HG03520 (cell line): Measurements from ENCODE around the gene ITPKA.

Experiments used
- ATAC-seq: cut with Tn5 transposase; IDR thresholded peaks from one replicate; pipeline ENCODE4 v1.9.1; 2021; ENCODE audit warnings: mild to moderate bottlenecking, moderate library complexity; ENCODE audit not compliant: unreplicated experiment

Gene ITPKA

DNA sequence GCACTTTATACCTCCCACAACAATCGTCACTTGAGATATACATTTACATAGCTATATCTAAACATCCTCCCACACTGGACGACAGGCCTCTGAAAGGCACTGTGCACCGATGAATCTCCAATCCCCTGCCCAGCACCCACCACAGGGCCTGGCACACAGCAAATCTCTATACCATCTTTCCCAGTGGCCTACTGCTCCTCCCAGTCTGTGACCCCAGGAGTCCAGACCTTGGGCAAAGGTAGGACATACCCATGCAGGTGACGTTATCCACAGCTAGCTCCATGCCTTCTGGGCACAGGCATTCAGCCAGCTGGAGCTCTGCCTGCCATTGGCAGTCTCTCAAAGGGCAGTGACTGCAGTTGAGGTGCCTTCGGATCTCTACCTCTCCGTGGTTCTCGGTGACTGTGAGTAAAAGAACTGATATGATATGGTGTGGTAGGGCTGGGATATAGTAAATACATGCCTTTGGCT is 14.2 kb downstream of the ITPKA start:
- ATAC-seq: no peak

GRCh38 chr15:41510728-41511127 is 17.1 kb downstream of the ITPKA start:
- ATAC-seq: no peak

- no peak for ATAC-seq
These were observed 17.7 kb downstream of the ITPKA start for GRCh38 chr15:41511331-41511898.

DNA sequence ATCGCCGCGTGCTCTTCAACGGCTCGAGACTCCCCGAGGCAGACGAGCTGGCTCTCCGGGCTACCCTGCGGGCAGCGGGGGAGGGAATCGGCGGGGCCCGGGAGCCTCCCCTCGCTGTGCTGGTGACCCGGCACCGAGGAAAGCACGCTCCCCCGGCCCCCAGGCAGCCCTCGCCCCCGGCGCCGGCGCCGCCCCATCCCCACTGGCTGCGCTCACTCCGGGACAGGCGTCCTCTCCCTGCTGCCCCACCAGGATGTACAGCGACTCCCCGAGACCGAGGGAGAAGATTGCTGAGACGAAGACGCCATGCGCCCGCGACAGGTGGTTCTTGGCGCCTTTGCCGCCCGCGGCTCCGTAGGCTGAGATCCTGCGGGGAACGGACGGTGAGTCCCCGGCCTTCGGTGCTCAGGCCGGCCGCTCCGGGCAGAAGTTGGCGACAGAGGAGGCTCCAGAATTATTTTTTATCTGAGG is 18.3 kb downstream of the ITPKA start:
- no peak for ATAC-seq

GRCh38 chr15:41512512-41512939 is 18.9 kb downstream of the ITPKA start:
- no peak for ATAC-seq

DNA sequence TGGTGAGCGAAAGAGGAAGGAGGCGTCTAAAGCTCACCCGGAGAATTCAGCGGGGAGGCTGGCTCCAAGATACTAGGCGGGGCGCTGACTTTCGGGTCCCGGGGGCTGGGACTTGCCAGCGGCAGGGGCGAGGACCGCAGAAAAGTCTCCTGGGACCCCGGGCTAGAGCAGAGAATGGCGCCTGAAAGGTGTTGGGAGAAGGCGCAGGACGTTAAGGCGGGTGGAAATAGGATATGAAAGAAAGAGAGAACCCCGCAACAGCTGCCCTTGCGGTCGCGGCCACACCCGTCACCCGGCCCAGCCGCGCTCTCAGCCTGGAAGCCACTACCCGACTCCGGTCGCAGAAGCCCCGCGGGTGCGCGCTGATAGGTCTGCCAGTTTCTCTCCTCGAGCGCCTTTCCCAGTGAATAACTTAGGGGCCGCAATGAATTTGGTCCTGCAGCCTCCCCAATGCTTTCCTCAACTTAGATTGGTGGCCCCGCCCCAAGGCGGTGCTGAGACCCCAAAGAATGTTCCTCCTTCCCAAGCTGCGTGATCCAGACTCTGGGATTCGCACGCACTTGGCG is 19.3 kb downstream of the ITPKA start:
- no peak for ATAC-seq

DNA sequence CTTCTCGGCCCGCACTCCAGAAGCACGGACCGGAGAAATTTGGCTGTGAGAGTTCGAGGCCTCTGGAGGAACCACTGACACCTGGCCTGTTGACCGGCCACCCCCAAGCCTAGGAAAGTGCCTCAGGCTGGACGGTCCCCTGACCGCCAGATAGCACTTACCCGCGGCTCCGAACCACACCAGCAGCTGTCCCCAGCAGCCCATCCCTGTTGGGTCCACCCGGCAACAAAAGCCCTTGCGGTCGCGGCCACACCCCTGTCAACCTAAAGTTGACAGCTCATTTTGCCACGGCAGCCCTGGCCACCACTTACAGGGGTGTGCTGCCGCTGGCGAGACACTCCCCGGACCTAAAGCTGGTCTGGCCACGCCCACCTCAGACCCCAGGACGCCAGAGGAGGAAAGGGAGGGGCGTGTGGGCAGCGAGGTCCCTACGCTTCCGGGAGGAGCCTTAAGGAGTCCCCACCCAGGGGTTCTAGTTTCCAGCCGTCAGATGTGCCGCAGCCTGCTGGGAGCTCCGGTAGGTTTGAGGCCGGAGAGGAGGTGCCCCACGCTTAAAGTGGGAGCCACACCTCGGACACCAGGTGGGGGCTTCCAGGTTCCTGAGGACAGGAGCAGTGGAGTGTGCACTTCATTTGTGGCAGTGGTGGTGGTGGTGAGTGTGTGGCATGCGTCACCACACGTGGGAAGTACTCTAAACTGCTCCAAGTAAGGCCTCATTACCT is 20.0 kb downstream of the ITPKA start, which contains the start of gene LTK:
TSS of gene LTK (minus strand) at position 322 of the 722 bp plus-strand sequence. CDS start at position 204, 118 bp downstream.
- no peak for ATAC-seq

GRCh38 chr15:41517895-41518449 is 24.3 kb downstream of the ITPKA start:
- ATAC-seq: no peak

- ATAC-seq: no peak
These were observed 27.0 kb downstream of the ITPKA start for GRCh38 chr15:41520636-41521035.

DNA sequence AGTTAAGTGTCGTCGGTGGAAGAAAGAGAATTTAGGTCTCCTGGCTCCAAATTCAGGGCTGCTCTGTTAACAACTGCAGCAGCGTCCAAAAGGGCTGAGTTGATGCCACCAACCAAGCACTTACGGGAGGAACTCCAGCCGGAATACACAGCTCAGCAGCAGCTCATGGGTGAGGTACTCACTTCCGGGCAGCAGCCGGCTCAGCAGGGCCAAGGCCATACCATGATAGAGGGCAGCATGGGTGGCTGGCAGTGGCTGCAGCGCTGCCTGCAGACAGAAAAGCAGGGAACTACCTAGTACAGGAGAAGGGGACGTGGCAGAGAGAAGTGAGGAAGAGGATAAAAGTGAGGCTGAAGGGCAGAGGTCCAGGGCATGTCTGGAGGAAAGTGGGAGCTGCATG is 27.9 kb downstream of the ITPKA start:
- ATAC-seq: no peak

GRCh38 chr15:41523097-41523496 is 29.4 kb downstream of the ITPKA start:
- ATAC-seq: no peak

- ATAC-seq: no peak
These were observed 36.8 kb downstream of the ITPKA start for GRCh38 chr15:41530363-41530956.

DNA sequence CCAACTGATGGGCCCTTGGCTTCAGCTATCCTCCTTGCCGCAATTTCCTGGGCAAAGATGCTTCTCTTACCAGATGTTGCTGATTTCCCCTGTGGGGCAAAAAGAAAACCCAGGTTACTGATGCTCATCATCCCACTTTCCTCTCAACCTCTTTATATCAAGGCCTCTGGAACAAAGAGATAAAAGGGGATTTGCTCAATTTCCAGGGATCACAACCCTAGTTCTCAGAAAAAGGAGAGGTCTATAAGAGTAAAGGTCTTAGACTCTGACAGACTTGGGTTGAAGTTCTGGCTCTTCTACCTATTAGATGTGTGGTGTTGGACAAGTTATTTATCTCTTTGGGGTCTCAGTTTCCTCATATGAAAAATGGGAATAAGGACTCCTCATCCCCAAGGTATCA is 41.9 kb downstream of the ITPKA start:
- ATAC-seq: no peak

- ATAC-seq: no peak
These were observed 43.2 kb downstream of the ITPKA start for GRCh38 chr15:41536866-41537265.

- no peak for ATAC-seq
These were observed 49.8 kb downstream of the ITPKA start for GRCh38 chr15:41543521-41543870.

DNA sequence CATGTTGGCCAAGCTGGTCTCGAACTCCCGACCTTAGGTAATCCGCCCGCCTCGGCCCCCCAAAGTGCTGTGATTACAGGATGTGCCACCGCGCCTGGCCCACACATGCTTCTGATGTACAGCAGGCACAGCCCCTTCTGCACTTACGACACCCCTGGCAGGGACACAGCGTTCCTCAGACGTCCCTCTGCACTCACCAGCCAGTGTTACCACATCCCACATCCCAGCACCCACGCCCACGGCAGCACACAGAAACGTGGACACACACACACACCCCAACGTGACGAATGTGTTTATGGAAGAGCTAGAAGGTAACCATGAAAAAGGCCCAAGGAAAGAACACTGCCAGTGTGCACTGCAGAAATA is 51.0 kb downstream of the ITPKA start:
- ATAC-seq: no peak

- ATAC-seq: no peak
These were observed 51.5 kb downstream of the ITPKA start for GRCh38 chr15:41545218-41545617.

DNA sequence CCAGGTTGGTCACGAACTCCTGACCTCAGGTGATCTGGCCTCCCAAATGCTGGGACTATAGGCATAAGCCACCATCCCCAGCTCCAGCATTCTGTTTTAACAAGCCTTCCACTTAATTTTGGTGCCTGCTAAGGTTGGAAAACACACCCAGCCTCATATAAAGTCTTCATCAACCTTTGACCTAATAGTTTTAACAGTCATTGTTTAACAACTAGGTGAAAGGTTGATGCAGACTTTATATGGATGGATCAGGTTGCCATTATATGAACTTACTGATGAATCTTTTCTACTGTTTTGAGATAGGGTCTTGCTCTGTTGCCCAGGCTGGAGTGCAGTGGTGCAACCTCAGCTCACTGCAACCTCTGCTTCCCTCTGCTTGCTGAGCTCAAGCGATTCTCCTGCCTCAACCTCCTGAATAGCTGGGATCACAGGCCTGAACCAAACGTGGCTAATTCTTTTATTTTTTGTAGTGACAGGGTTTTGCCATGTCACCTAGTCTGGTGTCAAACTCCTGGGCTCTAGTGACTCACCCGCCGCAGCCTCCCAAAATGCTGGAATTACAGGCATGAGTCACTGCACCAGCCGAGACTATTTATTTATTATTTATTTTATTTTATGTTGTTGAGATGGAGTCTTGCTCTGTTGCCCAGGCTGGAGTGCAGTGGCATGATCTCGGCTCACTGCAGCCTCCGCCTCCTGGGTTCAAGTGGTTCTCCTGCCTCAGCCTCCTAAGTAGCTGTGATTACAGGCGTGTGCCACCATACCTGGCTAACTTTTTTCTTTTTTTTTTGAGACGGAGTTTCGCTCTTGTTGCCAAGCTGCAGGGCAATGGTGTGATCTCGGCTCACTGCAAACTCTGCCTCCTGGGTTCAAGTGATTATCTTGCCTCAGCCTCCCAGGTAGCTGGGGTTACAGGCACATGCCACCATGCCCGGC is 53.4 kb downstream of the ITPKA start:
- no peak for ATAC-seq

DNA sequence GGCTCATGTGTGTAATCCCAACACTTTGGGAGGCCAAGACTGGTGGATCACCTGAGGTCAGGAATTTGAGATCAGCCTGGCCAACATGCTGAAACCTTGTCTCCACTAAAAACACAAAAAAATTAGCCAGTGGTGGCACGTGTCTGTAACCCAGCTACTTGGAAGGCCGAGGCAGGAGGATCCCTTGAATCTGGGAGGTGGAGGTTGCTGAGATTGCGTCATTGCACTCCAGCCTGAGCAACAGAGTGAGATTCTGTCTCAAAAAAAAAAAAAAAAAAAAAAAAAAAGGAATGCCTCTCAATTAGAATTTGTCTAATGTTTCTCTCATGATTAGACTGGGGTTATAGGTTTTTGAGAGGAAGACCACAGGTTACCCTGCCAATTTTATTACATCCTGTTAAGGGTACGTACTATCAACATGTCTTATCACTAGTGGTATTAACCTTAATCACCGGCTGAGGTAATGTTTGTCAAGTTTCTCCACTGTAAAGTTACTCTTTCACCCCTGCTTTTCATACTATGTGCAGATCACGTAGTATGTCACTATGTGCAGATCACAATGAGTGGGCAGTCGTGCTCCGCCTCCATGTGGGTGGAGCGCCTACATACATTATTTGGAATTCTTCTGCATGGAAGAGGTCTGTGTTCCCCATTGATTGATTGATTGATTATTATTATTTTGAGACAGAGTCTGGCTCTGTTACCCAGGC is 56.5 kb downstream of the ITPKA start:
- no peak for ATAC-seq
